ENCODE measurements around the gene GALNT17. TPM values are rescaled to one million over a fixed set of nuclear protein-coding genes. Genes with fewer than 3 reads are reported as not detected.
"Not testable (repeated sequence)": the region's sequence is repeated elsewhere in the genome, so short reads cannot be mapped to it uniquely, and the experiment has no call there.

GALNT17 gene
- total RNA-seq, 1 donor from 2014 or later: not detected

DNA sequence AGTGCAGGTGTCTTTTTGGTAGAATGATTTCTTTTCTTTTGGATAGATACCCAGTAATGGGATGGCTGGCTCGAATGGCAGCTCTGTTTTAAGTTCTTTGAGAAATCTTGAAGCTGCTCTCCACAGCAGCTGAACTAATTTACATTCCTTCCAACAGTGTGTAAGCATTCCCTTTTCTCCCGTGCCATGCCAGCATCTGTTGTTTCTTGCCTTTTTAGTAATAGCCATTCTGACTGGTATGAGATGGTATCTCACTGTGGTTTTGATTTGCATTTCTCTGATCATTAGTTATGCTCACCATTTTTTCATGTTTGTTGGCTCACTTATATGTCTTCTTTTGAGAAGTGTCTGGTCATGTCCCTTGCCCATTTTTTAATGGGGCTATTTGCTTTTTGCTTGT lies 486.3 kb downstream of the GALNT17 start:
- no peak for DNase-seq (ENCODE audit: low read depth in 2 of 2)

DNA sequence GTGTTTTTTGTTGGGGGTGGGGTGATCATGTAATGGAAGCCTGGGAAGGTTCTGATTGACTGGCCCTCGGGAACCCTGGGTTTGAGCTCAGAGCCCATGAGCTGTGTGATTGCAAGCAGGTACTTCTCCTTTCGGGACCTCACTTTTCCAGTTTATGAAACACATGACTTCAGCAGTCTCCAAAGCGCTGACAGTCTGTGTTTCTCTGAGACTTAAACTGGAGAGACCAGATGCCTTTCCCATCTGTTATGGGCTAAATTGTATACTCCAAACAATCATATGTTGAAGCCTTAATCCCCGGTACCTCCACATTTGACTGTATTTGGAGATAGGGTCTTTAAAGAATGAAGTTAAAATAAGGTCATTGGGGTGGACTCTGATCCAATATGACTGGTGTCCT lies 493.6 kb downstream of the GALNT17 start:
- no peak for DNase-seq (ENCODE audit: low read depth in 2 of 2)

DNA sequence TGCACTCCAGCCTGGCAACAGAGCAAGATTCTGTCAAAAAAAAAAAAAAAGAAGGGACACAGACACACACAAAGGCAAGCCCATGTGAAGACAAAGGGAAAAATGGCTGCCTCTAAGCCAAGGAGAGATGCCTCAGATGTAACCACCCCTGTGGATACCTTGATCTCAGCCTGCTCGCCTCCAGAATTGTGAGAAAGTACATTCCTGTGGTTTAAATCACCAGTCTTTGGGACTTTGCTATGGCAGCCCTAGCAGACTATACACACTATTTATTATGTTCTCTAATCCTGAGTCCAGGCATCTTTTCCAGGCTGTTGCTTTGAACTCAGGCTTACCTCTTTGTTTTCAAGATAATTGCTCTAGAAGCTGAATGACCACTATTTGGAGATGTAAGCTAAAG lies 494.3 kb downstream of the GALNT17 start:
- no peak for DNase-seq (ENCODE audit: low read depth in 2 of 2)

DNA sequence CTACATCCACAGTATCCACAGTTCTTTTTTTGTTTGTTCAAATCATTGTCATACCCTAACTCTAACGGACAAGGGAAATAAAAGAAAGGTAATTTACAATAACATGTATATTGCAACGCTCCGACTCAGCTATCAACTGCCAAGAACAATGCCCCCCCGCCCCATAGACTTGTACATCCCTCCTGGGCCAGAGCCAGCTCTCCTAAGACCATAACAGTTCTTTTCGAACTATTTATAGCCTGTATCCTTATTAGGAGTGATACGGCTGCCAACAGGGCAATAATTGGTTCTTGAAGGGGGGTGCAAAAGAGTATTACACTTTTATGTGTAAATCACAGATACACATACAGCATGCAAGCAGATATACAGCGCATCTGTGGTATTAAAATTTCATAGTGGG lies 495.7 kb downstream of the GALNT17 start:
- DNase-seq (ENCODE audit: low read depth in 2 of 2): no peak

DNA sequence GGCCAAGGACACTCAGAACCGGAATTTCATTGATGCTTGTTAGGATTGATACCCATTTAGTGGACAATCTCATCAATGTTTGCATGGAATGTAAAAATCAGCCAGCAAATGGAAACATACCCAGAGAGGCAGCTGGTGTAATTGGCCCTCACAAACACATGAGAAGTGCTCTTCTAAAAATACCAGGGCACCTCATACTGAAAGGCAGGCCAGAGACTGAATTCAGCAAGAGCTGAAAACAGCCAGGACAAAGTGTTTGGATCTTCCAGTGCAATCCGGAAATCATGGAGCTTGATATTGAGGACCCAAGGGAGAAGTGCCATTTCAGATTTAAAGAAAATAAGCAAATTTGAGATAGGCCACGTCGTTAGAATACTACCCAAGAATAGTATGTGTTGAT lies 498.6 kb downstream of the GALNT17 start:
- no peak for DNase-seq (ENCODE audit: low read depth in 2 of 2)

DNA sequence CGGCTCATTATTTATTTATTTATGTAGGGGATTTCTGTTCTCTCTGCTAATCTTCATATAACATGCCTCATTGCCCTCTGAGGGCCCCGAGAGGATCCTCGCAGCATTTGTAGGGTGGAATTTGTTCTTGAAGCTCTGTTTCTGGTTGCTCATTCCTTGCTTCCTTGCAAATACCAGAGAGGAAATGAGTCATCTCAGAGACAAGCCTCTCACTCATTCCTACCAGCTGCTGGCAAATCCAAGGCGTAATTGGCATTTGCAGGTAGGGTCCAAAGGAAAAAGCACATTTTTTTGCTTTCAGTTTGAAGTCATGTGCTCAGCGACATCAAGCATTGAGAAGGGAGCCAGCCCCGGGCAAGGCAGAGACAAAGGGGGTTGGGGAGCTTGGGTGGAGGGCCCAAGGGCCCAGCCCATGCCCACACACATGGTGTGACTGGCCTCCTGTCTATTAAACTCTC lies 501.6 kb downstream of the GALNT17 start:
- peak in 1 of 2 donors; percentile 20 for DNase-seq (ENCODE audit: low read depth in 2 of 2)

DNA sequence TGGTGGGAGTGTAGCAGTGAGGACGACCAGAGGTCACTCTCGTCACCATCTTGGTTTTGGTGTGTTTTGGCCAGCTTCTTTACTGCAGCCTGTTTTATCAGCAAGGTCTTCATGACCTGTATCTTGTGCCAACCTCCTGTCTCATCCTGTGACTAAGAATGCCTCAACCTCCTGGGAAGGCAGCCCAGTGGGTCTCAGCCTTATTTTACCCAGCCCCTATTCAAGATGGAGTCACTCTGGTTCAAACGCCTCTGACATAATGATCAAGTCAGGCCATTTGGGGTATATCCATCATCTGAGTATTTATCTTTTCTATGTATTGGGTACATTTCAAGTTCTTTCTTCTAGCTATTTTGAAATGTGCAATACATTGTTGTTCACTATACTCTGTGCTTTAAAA lies 503.9 kb downstream of the GALNT17 start:
- not testable (repeated sequence) for DNase-seq (ENCODE audit: low read depth in 2 of 2)

DNA sequence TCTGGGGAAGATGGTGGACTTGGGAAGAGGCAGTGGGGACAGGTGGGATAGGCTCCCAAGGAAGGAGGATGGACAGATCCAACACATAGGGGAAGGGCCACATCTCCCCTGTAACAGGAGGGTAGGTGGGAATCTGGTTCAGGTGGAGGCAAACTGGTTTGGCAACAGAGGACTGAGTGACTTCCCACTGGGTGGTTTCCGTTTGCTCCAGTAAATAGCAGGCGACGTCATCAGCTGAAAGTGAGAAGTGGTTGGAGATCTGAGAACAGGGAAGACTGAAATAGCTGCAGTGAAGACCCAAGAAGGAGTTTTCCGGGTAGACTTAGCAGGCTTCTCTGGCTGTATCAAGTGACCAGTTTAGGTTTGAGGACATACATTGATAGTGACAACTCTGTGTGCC lies 504.4 kb downstream of the GALNT17 start:
- no peak for DNase-seq (ENCODE audit: low read depth in 2 of 2)

DNA sequence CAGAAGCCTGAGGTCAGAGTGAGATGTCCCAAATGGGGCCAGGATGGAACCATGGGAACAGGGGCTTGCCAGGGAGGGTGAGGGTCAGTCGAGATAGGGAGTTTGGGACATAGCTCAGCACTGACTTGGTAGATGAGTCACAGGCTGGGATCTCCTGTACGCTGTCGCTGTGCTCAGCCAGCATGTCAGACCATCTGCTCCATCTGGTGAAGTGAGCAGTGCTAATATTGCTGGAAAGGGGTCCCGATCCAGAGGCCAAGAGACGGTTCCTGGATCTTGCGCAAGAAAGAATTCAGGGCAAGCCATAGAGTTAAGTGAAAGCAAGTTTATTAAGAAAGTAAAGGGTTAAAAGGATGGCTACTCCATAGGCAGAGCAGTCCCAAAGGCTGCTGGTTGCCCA lies 505.6 kb downstream of the GALNT17 start:
- no peak for DNase-seq (ENCODE audit: low read depth in 2 of 2)

DNA sequence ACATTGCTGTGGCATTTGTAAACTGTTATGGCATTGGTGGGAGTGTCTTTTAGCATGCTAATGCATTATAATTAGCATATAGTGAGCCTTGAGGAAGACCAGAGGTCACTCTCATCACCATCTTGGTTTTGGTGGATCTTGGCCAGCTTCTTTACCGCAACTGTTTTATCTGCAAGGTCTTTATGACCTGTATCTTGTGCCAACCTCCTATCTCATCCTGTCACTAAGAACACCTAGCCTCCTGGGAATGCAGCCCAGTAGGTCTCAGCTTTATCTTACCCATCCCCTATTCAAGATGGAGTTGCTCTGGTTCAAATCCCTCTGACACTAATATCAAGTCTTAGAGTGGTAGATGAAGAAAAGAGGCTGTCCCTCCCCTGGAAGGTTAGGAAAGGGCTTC lies 506.2 kb downstream of the GALNT17 start:
- no peak for DNase-seq (ENCODE audit: low read depth in 2 of 2)

DNA sequence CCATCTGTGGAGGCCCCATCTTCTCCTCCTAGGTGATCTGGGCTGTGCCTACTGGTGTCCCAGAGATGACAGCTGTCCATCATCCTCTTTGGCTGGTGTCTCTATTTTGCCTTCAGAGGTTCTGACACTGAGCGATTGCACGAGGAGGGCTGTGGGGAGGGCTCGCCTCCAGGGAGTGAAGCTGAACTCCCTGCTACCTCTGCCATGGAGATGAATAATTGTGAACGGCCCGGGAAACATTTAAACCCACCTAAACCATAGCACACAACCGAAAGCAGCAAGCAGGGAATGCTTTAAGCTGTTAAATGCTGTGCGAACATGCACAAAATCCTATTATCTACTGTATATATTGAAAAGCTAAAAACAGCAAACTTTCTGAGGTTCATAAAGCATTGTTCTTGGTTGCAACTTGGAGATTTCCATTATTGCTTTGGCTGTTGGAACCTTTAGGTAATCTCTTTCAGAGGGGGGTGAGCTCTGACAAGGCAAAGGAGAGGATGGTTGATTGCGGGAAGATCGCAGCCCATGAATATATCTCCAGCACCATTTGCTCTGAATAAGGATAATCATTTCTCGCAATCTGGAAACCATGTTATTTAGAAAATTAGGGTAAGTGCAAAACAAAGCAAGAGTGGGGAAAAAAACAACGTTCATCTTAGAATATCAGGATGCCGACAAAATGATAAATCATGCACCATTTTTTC lies 507.6 kb downstream of the GALNT17 start:
- no peak for DNase-seq (ENCODE audit: low read depth in 2 of 2)

DNA sequence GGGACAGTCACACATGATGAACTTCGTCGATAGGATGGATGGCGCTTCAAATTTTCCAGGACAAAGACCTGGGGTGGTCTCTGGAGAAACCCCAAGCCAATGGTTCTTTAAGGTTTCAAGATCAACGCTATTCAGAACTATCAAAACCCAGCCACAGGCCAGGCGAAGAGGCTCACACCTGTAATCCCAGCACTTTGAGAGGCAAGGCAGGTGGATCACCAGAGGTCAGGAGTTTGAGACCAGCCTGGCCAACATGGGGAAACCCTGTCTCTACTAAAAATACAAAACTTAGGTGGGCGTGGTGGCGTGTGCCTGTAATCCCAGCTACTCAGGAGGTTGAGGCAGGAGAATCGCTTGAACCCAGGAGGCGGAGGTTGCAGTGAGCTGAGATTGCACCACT lies 511.1 kb downstream of the GALNT17 start:
- DNase-seq (ENCODE audit: low read depth in 2 of 2): not testable (repeated sequence)

DNA sequence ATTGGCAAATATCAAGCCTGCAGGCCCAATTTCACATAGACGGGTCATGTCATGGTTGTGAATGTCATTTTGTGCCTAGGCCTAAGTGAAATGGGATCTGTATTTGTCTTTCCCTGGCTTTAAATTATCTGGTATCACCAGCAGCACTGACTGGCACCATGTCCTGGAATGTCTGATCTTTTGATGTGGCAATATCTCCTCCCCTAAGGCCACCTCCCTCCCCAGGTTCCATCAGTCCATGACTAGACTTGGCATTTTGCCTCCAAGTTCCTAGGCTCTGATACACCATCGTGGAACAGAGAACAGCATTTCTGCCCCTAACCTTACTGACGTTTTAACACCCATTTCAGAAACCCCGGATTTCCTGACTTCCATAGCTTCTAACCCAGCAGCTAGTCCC lies 513.9 kb downstream of the GALNT17 start:
- no peak for DNase-seq (ENCODE audit: low read depth in 2 of 2)

DNA sequence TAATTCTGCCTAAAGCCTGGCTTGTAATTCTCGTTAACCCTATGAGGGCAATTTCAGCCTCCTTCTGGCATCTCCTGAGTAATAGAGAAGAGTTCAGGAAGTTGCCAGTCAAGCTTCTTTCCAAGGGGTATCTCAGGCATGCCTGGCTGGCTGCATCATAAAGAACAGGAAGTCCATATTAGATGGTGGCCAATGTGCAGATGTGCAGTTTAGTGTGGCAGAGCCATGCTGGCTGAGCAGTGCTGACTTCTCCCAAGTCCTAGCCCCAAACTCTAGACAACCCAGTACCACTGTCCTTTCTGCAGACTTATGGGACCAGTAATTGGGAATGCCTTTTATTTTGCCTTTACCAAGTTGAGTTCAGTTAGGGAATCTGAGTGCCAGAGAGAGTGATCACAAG lies 517.9 kb downstream of the GALNT17 start:
- no peak for DNase-seq (ENCODE audit: low read depth in 2 of 2)

DNA sequence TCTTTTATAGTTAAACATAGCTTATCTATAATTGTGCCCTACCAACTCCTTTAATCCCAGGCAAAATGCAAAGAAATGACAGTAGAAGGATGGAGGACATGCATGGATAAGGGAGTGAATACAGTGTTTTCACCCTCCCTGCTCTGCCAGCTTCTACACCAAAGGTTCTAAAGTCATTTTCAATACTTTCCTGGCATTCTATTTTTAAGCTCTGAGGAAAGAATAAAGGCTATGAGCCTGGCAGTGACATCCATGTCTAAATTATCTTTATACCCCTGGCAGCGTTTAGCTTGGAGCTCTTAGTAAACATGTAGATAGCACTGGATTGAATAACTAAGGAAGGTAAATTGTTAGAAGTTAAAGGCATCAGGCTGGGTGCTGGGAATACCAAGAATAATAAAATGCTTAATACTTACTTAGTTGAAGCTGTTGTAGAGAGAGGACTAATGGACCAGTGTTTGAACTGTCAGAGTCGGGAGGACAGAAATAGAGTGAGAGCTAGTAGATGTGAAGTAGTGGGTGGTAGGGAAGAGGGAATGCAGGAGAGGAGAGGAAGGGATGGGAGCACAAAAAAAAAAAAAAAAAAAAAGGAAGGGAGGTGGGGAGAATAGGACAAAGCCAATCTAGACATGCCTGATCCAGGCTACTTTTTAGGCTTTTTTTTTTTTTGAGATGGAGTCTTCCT lies 518.9 kb downstream of the GALNT17 start:
- no peak for DNase-seq (ENCODE audit: low read depth in 2 of 2)

DNA sequence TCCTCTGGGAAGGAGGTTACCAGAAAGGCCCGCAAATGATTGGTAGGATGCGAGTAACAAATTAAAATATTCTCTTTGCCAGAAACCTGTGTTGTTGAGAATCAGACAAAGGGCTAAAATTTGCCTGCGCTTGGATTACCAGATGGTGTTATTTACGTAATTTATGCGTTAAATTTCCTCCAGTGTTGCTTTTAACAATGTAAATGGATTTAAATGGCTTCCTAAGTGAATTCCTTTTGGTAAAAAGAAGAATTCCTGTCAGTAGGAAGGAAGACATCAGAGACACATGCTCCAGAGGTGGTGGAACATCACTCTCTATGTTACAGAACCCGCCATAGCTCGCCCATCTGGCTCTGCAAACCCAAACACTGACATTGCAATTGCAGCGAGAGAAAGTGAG lies 520.6 kb downstream of the GALNT17 start:
- DNase-seq (ENCODE audit: low read depth in 2 of 2): no peak

DNA sequence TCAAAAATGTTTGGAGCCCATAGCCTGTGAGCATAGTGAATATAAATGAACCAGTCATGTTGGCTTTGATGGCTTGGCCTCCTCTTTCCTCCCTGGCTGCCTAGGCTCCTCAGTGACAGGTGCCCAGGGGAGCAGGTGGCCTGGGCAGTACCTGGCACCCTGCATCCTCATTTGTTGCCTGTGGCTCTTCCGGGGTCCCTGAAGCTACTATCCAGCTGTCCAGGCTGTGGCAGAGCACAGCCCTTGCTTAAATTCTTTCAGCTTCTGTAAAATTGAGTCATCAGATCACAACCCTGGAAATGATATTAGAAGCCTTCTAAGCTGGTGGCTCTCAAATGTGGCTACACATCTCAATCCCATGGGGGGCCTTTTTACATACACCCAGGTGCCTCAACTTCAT lies 525.4 kb downstream of the GALNT17 start:
- no peak for DNase-seq (ENCODE audit: low read depth in 2 of 2)

DNA sequence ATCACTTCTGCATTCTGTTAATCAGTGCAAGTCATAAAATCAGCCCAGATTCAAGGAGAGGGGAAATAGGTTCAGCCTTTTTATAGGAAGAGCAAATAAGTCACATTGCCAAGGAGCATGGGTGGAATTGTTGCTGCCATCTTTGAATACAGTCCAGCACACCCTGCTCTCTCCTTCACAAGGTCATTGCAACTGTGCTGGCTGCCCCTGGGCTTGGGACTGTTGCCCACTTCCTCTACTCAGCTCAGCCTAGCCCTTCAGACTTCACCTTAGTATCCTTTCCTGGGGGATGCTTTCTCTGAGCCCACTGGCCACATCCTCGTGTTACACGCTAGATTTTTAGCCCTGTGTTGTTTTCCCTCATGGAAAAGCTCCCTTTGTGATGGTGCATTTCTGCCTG lies 527.7 kb downstream of the GALNT17 start:
- DNase-seq (ENCODE audit: low read depth in 2 of 2): no peak

DNA sequence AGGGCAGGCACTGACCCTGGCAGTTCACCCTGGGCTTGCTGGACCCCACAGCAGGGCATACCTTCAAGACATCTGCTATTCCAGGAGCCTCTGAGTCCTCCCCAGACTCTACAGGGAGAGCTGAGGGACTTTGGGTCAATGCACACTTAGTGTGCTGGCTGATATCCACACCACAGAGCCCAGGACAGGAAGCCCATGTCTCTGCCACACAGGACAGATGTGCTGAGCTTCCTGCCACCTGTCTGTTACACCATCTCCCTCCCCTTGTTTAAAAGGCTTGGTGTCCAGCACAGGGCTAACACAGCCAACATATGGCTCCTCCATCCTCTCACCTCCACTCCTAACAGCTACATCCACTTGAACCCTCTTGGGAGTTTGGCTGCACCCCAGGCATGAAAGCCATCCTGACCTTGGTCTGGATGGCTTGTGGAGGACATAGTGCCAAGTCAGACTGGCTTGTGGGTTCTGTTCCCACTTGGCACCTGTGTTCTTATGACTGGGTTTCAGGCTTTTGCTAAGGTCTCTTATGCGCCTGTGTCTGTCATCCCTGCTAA lies 529.8 kb downstream of the GALNT17 start:
- no peak for DNase-seq (ENCODE audit: low read depth in 2 of 2)

DNA sequence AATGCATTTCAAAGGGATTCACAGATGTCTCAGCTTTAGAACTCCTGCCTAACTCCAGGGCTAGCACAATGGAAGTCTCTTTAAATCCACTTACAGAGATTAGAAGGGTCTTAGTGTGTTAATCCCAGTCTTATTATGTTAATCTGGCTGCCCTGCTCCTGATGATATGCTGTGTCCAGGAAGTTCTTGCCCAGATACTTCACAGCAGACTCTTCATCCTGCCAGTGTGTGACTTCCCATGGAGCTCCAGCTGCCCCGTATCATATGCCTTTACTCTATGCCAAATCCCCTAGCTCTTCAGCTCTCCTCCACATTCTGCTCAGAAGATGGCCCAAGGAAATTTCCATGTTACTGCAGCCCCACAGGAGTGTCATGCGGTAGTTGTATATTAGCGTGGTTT lies 533.8 kb downstream of the GALNT17 start:
- no peak for DNase-seq (ENCODE audit: low read depth in 2 of 2)

DNA sequence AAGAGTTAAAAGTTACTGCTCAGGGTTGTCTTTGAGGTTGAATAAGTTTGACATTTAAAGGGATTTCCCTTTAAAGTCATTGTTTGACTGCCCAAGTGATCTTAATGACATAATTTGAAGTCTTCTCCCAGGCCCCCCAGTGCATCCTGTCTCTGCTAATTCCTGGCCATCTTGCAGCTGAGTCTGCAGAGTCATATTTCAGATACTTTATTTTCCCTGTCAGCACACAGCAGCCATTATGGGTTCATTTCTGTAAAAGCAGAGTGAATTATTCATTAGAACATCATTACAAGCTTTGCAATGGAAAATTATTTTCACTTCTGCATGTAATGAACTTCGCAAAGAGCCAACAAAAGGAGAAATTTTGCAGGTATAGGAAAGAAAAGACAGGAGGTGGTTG lies 536.6 kb downstream of the GALNT17 start:
- no peak for DNase-seq (ENCODE audit: low read depth in 2 of 2)

DNA sequence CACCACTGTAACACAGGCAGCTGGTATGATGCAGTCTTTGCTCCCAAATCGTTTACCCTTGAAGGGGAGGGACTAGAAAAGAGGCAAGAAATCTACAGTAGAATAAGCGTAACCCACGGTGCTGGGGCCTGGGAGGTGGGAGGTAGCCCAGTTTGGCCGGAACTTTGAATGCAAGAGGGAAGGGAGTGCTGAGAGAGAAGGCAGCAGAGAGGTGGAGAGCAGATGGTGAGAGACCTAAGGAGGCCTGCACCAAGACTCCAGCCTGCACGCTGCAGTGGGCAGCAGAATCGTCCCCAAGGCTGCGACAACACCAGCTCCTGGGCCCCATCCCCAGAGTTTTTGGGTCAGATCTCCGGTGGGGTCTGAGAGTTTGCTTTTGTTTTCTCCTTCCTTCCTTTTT lies 547.5 kb downstream of the GALNT17 start:
- DNase-seq (ENCODE audit: low read depth in 2 of 2): no peak

DNA sequence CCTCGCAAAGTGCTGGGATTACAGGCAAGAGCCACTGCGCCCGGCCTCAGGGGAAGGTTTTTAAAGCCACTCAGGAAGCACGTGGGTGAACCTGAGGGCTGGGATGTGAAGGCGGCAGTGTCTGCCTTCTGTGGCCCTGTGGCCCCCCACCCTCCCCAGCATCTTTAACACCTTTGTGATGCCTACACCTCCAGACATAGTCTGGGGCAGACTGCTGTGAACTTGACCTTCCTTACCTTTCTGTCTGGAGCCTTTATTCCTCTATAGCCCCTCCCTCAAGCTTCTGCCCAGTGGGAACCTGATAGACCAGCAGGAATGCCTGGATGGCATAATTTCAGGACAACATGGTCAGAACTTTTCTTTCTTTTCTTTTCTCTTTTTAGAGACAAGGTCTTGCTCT lies 550.2 kb downstream of the GALNT17 start:
- no peak for DNase-seq (ENCODE audit: low read depth in 2 of 2)

Data from dermis microvascular lymphatic vessel endothelial cell (primary cell).